H1 (cell line): ENCODE measurements around the gene CNNM3. TPM values are rescaled to one million over a fixed set of nuclear protein-coding genes. Genes with fewer than 3 reads are reported as not detected.

Experiments
- CTCF ChIA-PET: fragments of 300-600 bp; sonication (Branson Sonifier 250); formaldehyde crosslinking; loops from one replicate; lab custom pipeline; 2021; ENCODE audit not compliant: partially characterized antibody; lab: Charles Lee
- POLR2A ChIA-PET: fragments of 300-600 bp; sonication (Branson Sonifier 250); formaldehyde crosslinking; loops from one replicate; lab custom pipeline; 2021; ENCODE audit warnings: inconsistent platforms; ENCODE audit not compliant: partially characterized antibody; lab: Charles Lee
- DNase-seq, 2 experiments: peaks; one replicate each; pipeline versions ENCODE4 v3.0.0 to v3.0.0-alpha.2; 2010 to 2022; ENCODE audit warnings: low spot score in 2 of 2, low read depth in 1 of 2, mixed read lengths in 1 of 2
- FAIRE-seq: peaks from 2 replicates; lab custom pipeline; 2011; peaks lifted over from hg19 to GRCh38; lab: Jason Lieb, UNC
- H2AFZ ChIP-seq: 2 replicates; pipeline ENCODE4 v1.8.1; 2012; ENCODE audit warnings: low read length, inconsistent platforms
- H2AK5ac ChIP-seq: 2 replicates; pipeline ENCODE4 v1.6.1; 2013; ENCODE audit warnings: low read depth, low read length
- H2BK120ac ChIP-seq: replicated peaks from 2 replicates; pipeline ENCODE3; 2013; ENCODE audit warnings: low read depth, low read length, inconsistent platforms
- H2BK12ac ChIP-seq: 2 replicates; pipeline ENCODE4 v1.6.1; 2013; ENCODE audit warnings: low read depth, low read length
- H2BK15ac ChIP-seq: 2 replicates; pipeline ENCODE4 v1.6.1; 2013; ENCODE audit warnings: low read length
- H2BK20ac ChIP-seq: 2 replicates; pipeline ENCODE4 v1.6.1; 2013; ENCODE audit warnings: low read length
- H2BK5ac ChIP-seq: 2 replicates; pipeline ENCODE4 v1.6.1; 2013; ENCODE audit warnings: low read depth, low read length
- H3K14ac ChIP-seq: 2 replicates; pipeline ENCODE4 v1.6.1; 2013; ENCODE audit warnings: inconsistent platforms; ENCODE audit not compliant: insufficient read length
- H3K18ac ChIP-seq: 2 replicates; pipeline ENCODE4 v1.6.1; 2013; ENCODE audit warnings: low read length; ENCODE audit errors: extremely low read depth
- H3K23ac ChIP-seq: 2 replicates; pipeline ENCODE4 v1.6.1; 2013; ENCODE audit warnings: inconsistent platforms; ENCODE audit not compliant: insufficient read length
- H3K23me2 ChIP-seq: 2 replicates; pipeline ENCODE4 v1.6.1; 2013; ENCODE audit warnings: low read depth, low read length
- H3K27ac ChIP-seq: 2 replicates; pipeline ENCODE4 v1.6.1; 2011; ENCODE audit warnings: low read depth, low read length, inconsistent platforms
- H3K27me3 ChIP-seq, 4 experiments: replicated peaks in 1 of 4; 1 replicate in 1 of 4; 2 replicates in 3 of 4; pipeline versions ENCODE4 v1.6.1 to v1.8.1; 2011 to 2013; ENCODE audit warnings: low read length in 3 of 4, mild to moderate bottlenecking in 3 of 4, inconsistent platforms in 2 of 4, mixed read lengths in 2 of 4, moderate library complexity in 1 of 4; ENCODE audit not compliant: control insufficient read depth in 3 of 4, insufficient read depth in 3 of 4; ENCODE audit errors: extremely low read depth in 1 of 4
- H3K36me3 ChIP-seq, 4 experiments: 2 replicates each; pipeline versions ENCODE4 v1.6.1 to v1.8.1; 2011 to 2013; ENCODE audit warnings: mild to moderate bottlenecking in 4 of 4, low read length in 3 of 4, moderate library complexity in 2 of 4, control low read depth in 1 of 4, inconsistent platforms in 1 of 4; ENCODE audit not compliant: insufficient read depth in 4 of 4, control insufficient read depth in 2 of 4
- H3K4ac ChIP-seq: replicated peaks from 2 replicates; pipeline ENCODE3; 2013; ENCODE audit warnings: low read length, low read depth, mixed read lengths, inconsistent platforms; ENCODE audit not compliant: insufficient read length
- H3K4me1 ChIP-seq, 4 experiments: replicated peaks in 1 of 4; 1 replicate in 1 of 4; 2 replicates in 3 of 4; pipeline versions ENCODE4 v1.6.1 to v1.8.1; 2011 to 2013; ENCODE audit warnings: low read length in 3 of 4, inconsistent platforms in 2 of 4, mixed read lengths in 1 of 4; ENCODE audit not compliant: insufficient read depth in 4 of 4, control insufficient read depth in 3 of 4
- H3K4me2 ChIP-seq, 2 experiments: 2 replicates each; pipeline versions ENCODE4 v1.6.1 to v1.8.1; 2011 to 2013; ENCODE audit warnings: low read depth in 2 of 2, low read length in 2 of 2, control low read depth in 1 of 2, inconsistent platforms in 1 of 2, mild to moderate bottlenecking in 1 of 2; ENCODE audit not compliant: insufficient read depth in 1 of 2
- H3K4me3 ChIP-seq, 4 experiments: fragments of 200-600, 300-600 bp in 1 of 4; sonication (generic), shearing (Covaris generic), sonication (Bioruptor Twin) in 1 of 4; 2 replicates each; pipeline versions ENCODE4 v1.5.1 to v1.8.1; 2011 to 2016; ENCODE audit warnings: low read length in 4 of 4, low read depth in 3 of 4, control low read depth in 2 of 4, inconsistent platforms in 2 of 4, mild to moderate bottlenecking in 2 of 4, mixed read lengths in 1 of 4, moderate library complexity in 1 of 4; ENCODE audit not compliant: insufficient read depth in 2 of 4; ENCODE audit errors: extremely low read depth in 1 of 4
- H3K56ac ChIP-seq: replicated peaks from 2 replicates; pipeline ENCODE3; 2013; ENCODE audit warnings: low read depth, mild to moderate bottlenecking, mixed read lengths, low read length, inconsistent platforms; ENCODE audit not compliant: insufficient read length
- H3K79me1 ChIP-seq: 2 replicates; pipeline ENCODE4 v1.6.1; 2013; ENCODE audit warnings: low read depth, low read length, control low read depth
- H3K79me2 ChIP-seq, 2 experiments: 2 replicates each; pipeline versions ENCODE4 v1.6.1 to v1.8.1; 2012 to 2013; ENCODE audit warnings: low read length in 2 of 2, mild to moderate bottlenecking in 2 of 2, inconsistent platforms in 1 of 2; ENCODE audit not compliant: insufficient read depth in 2 of 2, control insufficient read depth in 1 of 2
- H3K9ac ChIP-seq, 4 experiments: replicated peaks in 1 of 4; 1 replicate in 1 of 4; 2 replicates in 3 of 4; pipeline versions ENCODE4 v1.6.1 to v1.8.1; 2011 to 2013; ENCODE audit warnings: low read depth in 3 of 4, low read length in 3 of 4, control low read depth in 2 of 4, mild to moderate bottlenecking in 2 of 4, moderate library complexity in 2 of 4, inconsistent platforms in 1 of 4; ENCODE audit errors: extremely low read depth in 1 of 4
- H3K9me3 ChIP-seq, 2 experiments: 2 replicates each; pipeline versions ENCODE4 v1.6.1 to v1.8.1; 2012 to 2013; ENCODE audit warnings: mild to moderate bottlenecking in 2 of 2, moderate library complexity in 2 of 2, control low read depth in 1 of 2, inconsistent platforms in 1 of 2, low read depth in 1 of 2, low read length in 1 of 2, mixed read lengths in 1 of 2; ENCODE audit not compliant: insufficient read depth in 2 of 2
- H4K20me1 ChIP-seq, 2 experiments: replicated peaks in 1 of 2; 2 replicates each; pipeline versions ENCODE3 to v1.8.1; 2011 to 2013; ENCODE audit warnings: inconsistent platforms in 2 of 2, low read length in 2 of 2, mild to moderate bottlenecking in 1 of 2; ENCODE audit not compliant: insufficient read depth in 2 of 2, control insufficient read depth in 1 of 2
- H4K5ac ChIP-seq: 2 replicates; pipeline ENCODE4 v1.6.1; 2013; ENCODE audit warnings: low read length, low read depth, mixed read lengths, inconsistent platforms; ENCODE audit not compliant: insufficient read length
- H4K8ac ChIP-seq: 2 replicates; pipeline ENCODE4 v1.8.0; 2013; ENCODE audit warnings: mild to moderate bottlenecking, moderate library complexity, low read length, inconsistent platforms; ENCODE audit not compliant: insufficient read depth; ENCODE audit errors: extremely low read depth
- H4K91ac ChIP-seq: replicated peaks from 2 replicates; pipeline ENCODE3; 2013; ENCODE audit warnings: low read length, mixed read lengths, inconsistent platforms; ENCODE audit not compliant: insufficient read length
- CEBPB ChIP-seq: IDR thresholded peaks from 2 replicates; pipeline ENCODE4 v1.6.1; 2012; ENCODE audit warnings: low read depth, low read length
- CREB1 ChIP-seq: IDR thresholded peaks from 2 replicates; pipeline ENCODE4 v1.6.1; 2012; ENCODE audit warnings: inconsistent platforms
- JUN ChIP-seq: IDR thresholded peaks from 2 replicates; pipeline ENCODE4 v1.6.1; 2011; ENCODE audit warnings: low read depth, mild to moderate bottlenecking, improper control_type of control experiment, low read length
- MAFK ChIP-seq: IDR thresholded peaks from 2 replicates; pipeline ENCODE4 v1.6.1; 2012; ENCODE audit warnings: low read depth, mild to moderate bottlenecking, improper control_type of control experiment, low read length
- TAF7 ChIP-seq: optimal IDR thresholded peaks from 2 replicates; pipeline ENCODE3; 2011; ENCODE audit warnings: low read depth, mild to moderate bottlenecking, inconsistent platforms, low read length, moderate library complexity, borderline replicate concordance
- TEAD4 ChIP-seq: IDR thresholded peaks from 2 replicates; pipeline ENCODE4 v1.6.1; 2012; ENCODE audit warnings: low read depth, low read length, inconsistent platforms, mixed read lengths
- whole genome bisulfite sequencing, 2 experiments: shearing (Covaris generic) in 1 of 2; methylation state at CpG; one replicate each; pipeline versions ENCODE4 v1.1.6 to v1.1.7; 2013 to 2015; ENCODE audit warnings: low lambda C conversion rate in 2 of 2, mixed read lengths in 2 of 2, inconsistent platforms in 1 of 2, low coverage in 1 of 2, missing lambda C conversion rate in 1 of 2; ENCODE audit not compliant: insufficient replicate concordance in 2 of 2, insufficient coverage in 1 of 2, insufficient read length in 1 of 2; ENCODE audit errors: extremely low coverage in 1 of 2, missing lambda C conversion rate in 1 of 2; 5-methylcytosine and 5-hydroxymethylcytosine counted together
- polyA plus RNA-seq, 7 experiments: library from polyadenylated mRNA; depleted of rRNA in 3 of 7; stranded (reverse) in 5 of 7; unstranded in 2 of 7; fragments of >200 nt in 5 of 7; fragments of 200-250 nt in 2 of 7; gene quantifications; 1 replicate in 5 of 7; 2 replicates in 1 of 7; 4 replicates in 1 of 7; pipeline versions ENCODE4 v1.2.1 to v1.2.3, GENCODE V29; 2011 to 2013; ENCODE audit warnings: missing spikeins in 2 of 7, mixed read lengths in 2 of 7
- total RNA-seq: library from RNA; stranded (reverse); fragmentation: NEBNext Ultra II Directional; extraction: Animal tissue kit (Norgen Biotek cat#: 25700); gene quantifications from 2 replicates; pipeline ENCODE4 v1.2.1, GENCODE V29; 2021

The CNNM3 gene
- total and polyA plus RNA-seq, 2 of the 8 experiments (the other 6 are each of a cell fraction or from before 2014, with no cell fraction given), result 29.1 to 29.2 TPM

DNA sequence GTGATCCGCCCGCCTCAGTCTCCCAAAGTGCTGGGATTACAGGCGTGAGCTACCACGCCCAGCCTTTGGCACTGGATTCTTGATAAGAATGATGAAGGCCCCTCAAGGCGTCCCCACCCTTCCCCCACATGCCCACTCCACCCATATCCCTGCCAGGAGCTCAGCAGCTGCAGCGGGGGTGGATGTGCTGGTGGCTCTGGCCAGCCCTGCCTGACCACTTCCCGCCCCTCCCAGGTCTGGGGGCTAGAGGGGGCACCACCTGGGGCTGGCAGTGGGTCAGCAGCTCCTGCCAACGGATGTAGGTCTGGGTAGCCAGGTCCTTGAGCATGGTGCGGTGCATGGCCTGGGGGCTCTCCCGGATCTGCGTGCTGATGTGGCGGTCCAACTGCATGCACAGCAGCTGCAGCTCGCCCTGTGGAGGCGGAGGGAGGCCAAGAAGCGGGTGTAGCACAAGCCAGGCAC, 61.6 kb downstream of the CNNM3 start:
- H4K5ac ChIP-seq, result no peak overlapping the region
- peak overlapping the region; percentile 80; the same call in 1 of the 2 replicates for H2BK20ac ChIP-seq
- H3K27ac ChIP-seq, result no peak overlapping the region
- H4K91ac ChIP-seq, result no peak overlapping the region
- H2BK120ac ChIP-seq, result no peak overlapping the region
- H2BK15ac ChIP-seq, result peak overlapping the region; percentile 92
- peak overlapping the region; percentile 49 for H3K4ac ChIP-seq
- no peak for FAIRE-seq
- 85% methylated on average over 15 of the region's 15 CpGs; no CpG with 5 or more reads in 1 of the 2 experiments for WGBS, 2 experiments
- H3K4me2 ChIP-seq, result no peak overlapping the region
- no peak overlapping the region for H2AFZ ChIP-seq
- H3K36me3 ChIP-seq, result no peaks in the 10 kb centered on the region
- no peak overlapping the region for H3K9ac ChIP-seq
- H3K23me2 ChIP-seq, result peaks cover 2% of the 10 kb centered on the region; the same call in 1 of the 2 replicates
- H3K18ac ChIP-seq, result no peak overlapping the region
- TF ChIP-seq JUN (no peak), CEBPB (no peak), TAF7 (no peak), MAFK (no peak), CREB1 (no peak), TEAD4 (no peak)
- TF ChIP-seq, all 59 proteins: peak for 0
- Histone ChIP-seq H4K20me1 (no peaks in the 10 kb centered on the region), H3K56ac (no peak overlapping the region), H2BK5ac (peak overlapping the region; percentile 69; the same call in 1 of the 2 replicates), H2BK12ac (peak overlapping the region; percentile 90; the same call in 1 of the 2 replicates), H3K4me1 (peaks cover 11 to 45% (median 36%) of the 10 kb centered on the region in 4 experiments), H3K27me3 (no peaks in the 10 kb centered on the region; a peak in 1 of 7 replicates), H4K8ac (no peak overlapping the region; the same call in 1 of the 2 replicates), H3K23ac (no peak overlapping the region), H3K14ac (no peak overlapping the region), H3K79me2 (no peaks in the 10 kb centered on the region), H3K4me3 (no peak overlapping the region), H3K9me3 (no peaks in the 10 kb centered on the region), H3K79me1 (no peaks in the 10 kb centered on the region), H2AK5ac (peak overlapping the region; percentile 16)
- POLR2A ChIA-PET, result interaction anchor here (1.2 to 2.8 kb wide), 3 partner anchors 9 to 73 kb away, joined by 3 to 9 read pairs (median 5); no protein-coding TSS in a partner anchor
- no peak for DNase-seq
- CTCF ChIA-PET, result interaction anchor here (1.0 to 8.1 kb wide), 6 partner anchors 10 to 83 kb away, joined by 3 to 48 read pairs (median 8); partner anchors contain the start of gene ANKRD39
